ENCODE results near the gene PAK6. TPM values are rescaled to one million over a fixed set of nuclear protein-coding genes. Genes with fewer than 3 reads are reported as not detected.

The PAK6 gene
- total RNA-seq, 1 donor from 2014 or later = 0.40 TPM

GRCh38 chr15:40271685-40272484, 33.0 kb downstream of the PAK6 start:
- TF ChIP-seq CTCF (IDR thresholded peaks at IDR 0.05) = no peak
- POLR2A ChIA-PET = interaction anchor here (3.1 kb wide), 1 partner anchor 54 kb away, joined by 16 read pairs; no protein-coding TSS in a partner anchor
- DNase-seq (no peak), ATAC-seq (ENCODE audit: low read depth) (no peak)
- CTCF ChIA-PET = interaction anchor here (1.0 to 11.8 kb wide), 4 partner anchors 54 to 240 kb away, joined by 3 to 228 read pairs (median 58); no protein-coding TSS in a partner anchor
- H3K36me3 Mint-ChIP-seq (ENCODE audit: low read depth) = no peaks in the 10 kb centered on the region
- H3K27me3 Mint-ChIP-seq = no peaks in the 10 kb centered on the region
- H3K27ac Mint-ChIP-seq = no peak overlapping the region
- peaks cover 8% of the 10 kb centered on the region for H3K4me1 Mint-ChIP-seq
- no peak overlapping the region for H3K4me3 Mint-ChIP-seq
- intact Hi-C loops (cut with micrococcal nuclease) = loop anchor here (5.0 kb wide), 1 partner anchor 35 kb away; the partner anchor contains the start of gene PAK6
- no peaks in the 10 kb centered on the region for H3K9me3 Mint-ChIP-seq

- no peak overlapping the region for H3K4me3 Mint-ChIP-seq
- DNase-seq = no peak
- peaks cover 15% of the 10 kb centered on the region for H3K4me1 Mint-ChIP-seq
- no peaks in the 10 kb centered on the region for H3K36me3 Mint-ChIP-seq (ENCODE audit: low read depth)
- H3K9me3 Mint-ChIP-seq = no peaks in the 10 kb centered on the region
- ChIA-PET CTCF (interaction anchor here (0.8 to 11.8 kb wide), 14 partner anchors 8 to 487 kb away, joined by 3 to 228 read pairs (median 4); partner anchors contain the start of gene ANKRD63), POLR2A (interaction anchor here (1.0 to 3.1 kb wide), 4 partner anchors 35 to 227 kb away, joined by 3 to 16 read pairs (median 7); no protein-coding TSS in a partner anchor)
- peaks cover 2% of the 10 kb centered on the region for H3K27me3 Mint-ChIP-seq
- TF ChIP-seq CTCF (IDR thresholded peaks at IDR 0.05) = no peak
- no peak overlapping the region for H3K27ac Mint-ChIP-seq
- ATAC-seq (ENCODE audit: low read depth) = no peak
- intact Hi-C loops (cut with micrococcal nuclease) = loop anchor here (5.0 kb wide), 1 partner anchor 35 kb away; the partner anchor contains the start of gene PAK6
Measured at GRCh38 chr15:40272485-40273056, 33.7 kb downstream of the PAK6 start.

GRCh38 chr15:40273428-40273827, 34.6 kb downstream of the PAK6 start:
- POLR2A ChIA-PET = interaction anchor here (1.0 to 3.1 kb wide), 5 partner anchors 36 to 228 kb away, joined by 3 to 16 read pairs (median 3); no protein-coding TSS in a partner anchor
- intact Hi-C loops (cut with micrococcal nuclease) = loop anchor here (5.0 kb wide), 1 partner anchor 36 kb away; the partner anchor contains the start of gene PAK6
- no peak for TF ChIP-seq CTCF (IDR thresholded peaks at IDR 0.05)
- Mint-ChIP-seq H3K4me1 (peaks cover 21% of the 10 kb centered on the region), H3K36me3 (ENCODE audit: low read depth) (no peaks in the 10 kb centered on the region), H3K4me3 (no peak overlapping the region), H3K9me3 (no peaks in the 10 kb centered on the region), H3K27ac (no peak overlapping the region), H3K27me3 (peaks cover 2% of the 10 kb centered on the region)
- CTCF ChIA-PET = interaction anchor here (0.9 to 11.8 kb wide), 22 partner anchors 9 to 488 kb away, joined by 3 to 228 read pairs (median 6); partner anchors contain the start of genes ANKRD63 and SRP14
- DNase-seq = no peak
- ATAC-seq (ENCODE audit: low read depth) = no peak

GRCh38 chr15:40274350-40275274, 35.7 kb downstream of the PAK6 start:
- DNase-seq (peak; percentile 86), ATAC-seq (ENCODE audit: low read depth) (peak; percentile 82)
- H3K4me3 Mint-ChIP-seq = no peak overlapping the region
- TF ChIP-seq CTCF (IDR thresholded peaks at IDR 0.05) = peak; percentile 97
- intact Hi-C loops (cut with micrococcal nuclease) = loop anchor here (1.0 to 5.0 kb wide), 7 partner anchors 37 to 488 kb away; partner anchors contain the start of gene PAK6
- H3K27me3 Mint-ChIP-seq = peaks cover 2% of the 10 kb centered on the region
- H3K9me3 Mint-ChIP-seq = no peaks in the 10 kb centered on the region
- ChIA-PET CTCF (interaction anchor here (0.6 to 11.8 kb wide), 43 partner anchors 10 to 589 kb away, joined by 3 to 228 read pairs (median 5); partner anchors contain the start of genes PAK6, PLCB2 and SRP14), POLR2A (interaction anchor here (0.6 to 3.1 kb wide), 7 partner anchors 10 to 231 kb away, joined by 3 to 16 read pairs (median 7); no protein-coding TSS in a partner anchor)
- no peak overlapping the region for H3K27ac Mint-ChIP-seq
- H3K4me1 Mint-ChIP-seq = peaks cover 25% of the 10 kb centered on the region
- no peaks in the 10 kb centered on the region for H3K36me3 Mint-ChIP-seq (ENCODE audit: low read depth)

All from activated B cell treated with CpG ODN at 0.5 μM for 24 hours (primary cell).